Activated naive CD8-positive, alpha-beta T cell (primary cell): ENCODE results near the gene LRRC4C.
"Not testable (repeated sequence)": the region's sequence is repeated elsewhere in the genome, so short reads cannot be mapped to it uniquely, and the experiment has no call there.

ENCODE experiments used
- H3K27ac Mint-ChIP-seq: one replicate; pipeline ENCODE4 v1.8.0; 2021; ENCODE audit warnings: mixed read lengths
- H3K27me3 Mint-ChIP-seq: one replicate; pipeline ENCODE4 v1.8.0; 2021; ENCODE audit warnings: mixed read lengths
- H3K36me3 Mint-ChIP-seq: one replicate; pipeline ENCODE4 v1.8.0; 2021; ENCODE audit warnings: mixed read lengths
- H3K4me1 Mint-ChIP-seq: one replicate; pipeline ENCODE4 v1.8.0; 2021; ENCODE audit warnings: low read depth, mixed read lengths
- H3K4me3 Mint-ChIP-seq: one replicate; pipeline ENCODE4 v1.8.0; 2021; ENCODE audit warnings: mild to moderate bottlenecking, mixed read lengths
- H3K9me3 Mint-ChIP-seq: one replicate; pipeline ENCODE4 v1.8.0; 2021; ENCODE audit warnings: low read depth, mixed read lengths

Gene LRRC4C

DNA sequence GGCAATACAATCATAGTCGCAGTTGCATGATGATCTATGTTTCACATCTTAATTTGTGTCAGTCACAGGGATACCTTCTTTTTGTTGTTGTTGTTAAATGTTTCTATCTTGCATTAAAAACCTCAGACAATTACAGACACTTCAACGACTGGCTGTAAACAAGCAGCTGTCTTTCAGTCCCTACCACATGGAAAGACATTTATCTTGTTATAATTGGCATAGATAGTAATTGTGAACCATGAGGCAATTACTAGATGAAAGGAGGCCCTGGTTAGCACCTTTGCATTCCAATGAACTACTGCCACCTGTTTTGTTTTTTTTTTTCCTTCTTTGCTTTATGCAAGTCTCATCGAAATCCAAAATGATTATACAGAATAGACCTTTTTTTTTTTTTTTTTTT is 416.8 kb downstream of the LRRC4C start:
- Mint-ChIP-seq H3K9me3 (peaks cover 25% of the 10 kb centered on the region), H3K27ac (no peak overlapping the region), H3K4me3 (no peak overlapping the region), H3K4me1 (no peaks in the 10 kb centered on the region), H3K27me3 (no peaks in the 10 kb centered on the region), H3K36me3 (no peaks in the 10 kb centered on the region)

DNA sequence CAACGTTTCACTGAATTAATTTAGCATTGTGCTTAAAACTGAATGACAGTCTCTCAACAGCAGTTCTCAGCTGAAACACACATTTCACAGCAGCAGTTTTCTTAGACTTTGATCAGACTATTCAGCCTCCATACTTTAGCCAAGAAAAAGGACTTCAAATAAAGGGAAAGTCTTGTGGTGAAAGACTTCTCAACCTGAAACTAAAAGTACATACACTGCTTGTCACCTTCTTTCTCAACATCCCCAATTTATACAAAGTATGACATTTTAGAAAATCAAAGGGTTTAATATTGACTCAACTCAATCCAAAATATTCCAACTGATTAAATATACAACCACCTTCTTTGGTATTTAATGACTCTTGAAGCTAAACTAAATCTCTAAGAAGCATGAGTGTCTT is 419.0 kb downstream of the LRRC4C start:
- H3K27ac Mint-ChIP-seq = no peak overlapping the region
- no peaks in the 10 kb centered on the region for H3K36me3 Mint-ChIP-seq
- H3K4me3 Mint-ChIP-seq = no peak overlapping the region
- no peaks in the 10 kb centered on the region for H3K27me3 Mint-ChIP-seq
- H3K9me3 Mint-ChIP-seq = peaks cover 18% of the 10 kb centered on the region
- no peaks in the 10 kb centered on the region for H3K4me1 Mint-ChIP-seq

DNA sequence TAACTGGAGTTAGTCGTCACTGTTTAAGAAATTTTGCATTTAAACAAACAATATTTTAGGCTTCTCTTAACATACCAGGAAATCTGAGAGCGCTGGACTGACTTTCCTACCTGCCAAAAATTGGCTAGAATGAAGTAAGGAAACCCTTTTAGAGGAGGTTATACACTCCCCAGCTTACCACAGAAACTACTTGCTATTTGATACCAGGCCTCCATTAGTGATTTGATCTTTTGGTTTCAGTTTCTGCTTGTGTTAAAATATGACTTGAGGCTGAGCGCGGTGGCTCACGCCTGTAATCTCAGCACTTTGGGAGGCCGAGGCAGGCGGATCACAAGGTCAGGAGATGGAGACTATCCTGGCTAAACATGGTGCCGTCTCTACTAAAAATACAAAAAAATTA is 419.9 kb downstream of the LRRC4C start:
- no peaks in the 10 kb centered on the region for H3K36me3 Mint-ChIP-seq
- no peak overlapping the region for H3K27ac Mint-ChIP-seq
- H3K27me3 Mint-ChIP-seq = no peaks in the 10 kb centered on the region
- H3K9me3 Mint-ChIP-seq = peaks cover 21% of the 10 kb centered on the region
- H3K4me3 Mint-ChIP-seq = no peak overlapping the region
- H3K4me1 Mint-ChIP-seq = no peaks in the 10 kb centered on the region

DNA sequence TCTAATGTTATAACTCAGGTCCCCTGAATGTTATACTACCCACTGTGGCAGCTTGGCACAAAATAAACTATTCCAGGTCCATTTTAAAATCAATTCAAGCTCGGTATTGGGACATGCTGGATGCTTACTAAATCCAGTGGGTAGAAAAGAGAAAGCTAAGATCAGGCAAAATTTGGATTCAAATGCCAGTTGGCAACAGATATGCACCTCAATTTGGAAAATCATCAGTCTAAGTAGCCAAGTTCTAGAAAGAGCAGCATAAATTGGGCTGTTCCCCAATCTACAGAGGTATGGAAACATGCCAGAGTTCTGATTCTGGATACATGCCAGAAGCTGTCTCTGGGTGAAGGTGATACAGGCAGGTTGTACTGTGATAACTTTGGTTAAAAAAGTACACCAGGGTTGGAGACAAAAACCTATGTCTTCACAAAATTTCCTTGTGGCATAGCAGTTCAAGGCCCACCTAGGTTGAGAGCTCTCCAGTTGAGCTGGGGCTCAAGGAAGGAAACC is 427.8 kb downstream of the LRRC4C start:
- H3K9me3 Mint-ChIP-seq = peaks cover 6% of the 10 kb centered on the region
- no peaks in the 10 kb centered on the region for H3K36me3 Mint-ChIP-seq
- no peak overlapping the region for H3K27ac Mint-ChIP-seq
- H3K4me3 Mint-ChIP-seq = no peak overlapping the region
- no peaks in the 10 kb centered on the region for H3K27me3 Mint-ChIP-seq
- H3K4me1 Mint-ChIP-seq = no peaks in the 10 kb centered on the region

DNA sequence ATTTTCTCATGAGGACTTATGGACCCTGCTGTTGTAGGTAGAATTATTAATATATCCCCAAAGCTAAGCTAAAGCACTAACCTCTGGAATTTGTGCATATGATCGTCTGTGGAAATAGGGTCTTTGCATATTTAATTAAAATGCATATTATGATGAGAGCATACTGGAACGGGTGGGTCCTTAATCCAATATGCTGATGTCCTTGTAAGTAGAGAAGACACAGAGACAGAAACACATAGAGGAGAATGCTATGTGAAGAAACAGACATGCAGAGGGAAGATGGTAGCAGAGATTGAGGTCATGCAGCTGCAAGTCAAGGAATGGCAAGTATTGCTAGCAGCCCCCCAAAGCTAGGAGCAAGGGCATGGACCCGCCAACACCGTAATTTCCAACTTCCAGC is 439.2 kb downstream of the LRRC4C start:
- no peak overlapping the region for H3K27ac Mint-ChIP-seq
- no peaks in the 10 kb centered on the region for H3K27me3 Mint-ChIP-seq
- peaks cover 10% of the 10 kb centered on the region for H3K9me3 Mint-ChIP-seq
- H3K36me3 Mint-ChIP-seq = no peaks in the 10 kb centered on the region
- H3K4me1 Mint-ChIP-seq = no peaks in the 10 kb centered on the region
- no peak overlapping the region for H3K4me3 Mint-ChIP-seq

DNA sequence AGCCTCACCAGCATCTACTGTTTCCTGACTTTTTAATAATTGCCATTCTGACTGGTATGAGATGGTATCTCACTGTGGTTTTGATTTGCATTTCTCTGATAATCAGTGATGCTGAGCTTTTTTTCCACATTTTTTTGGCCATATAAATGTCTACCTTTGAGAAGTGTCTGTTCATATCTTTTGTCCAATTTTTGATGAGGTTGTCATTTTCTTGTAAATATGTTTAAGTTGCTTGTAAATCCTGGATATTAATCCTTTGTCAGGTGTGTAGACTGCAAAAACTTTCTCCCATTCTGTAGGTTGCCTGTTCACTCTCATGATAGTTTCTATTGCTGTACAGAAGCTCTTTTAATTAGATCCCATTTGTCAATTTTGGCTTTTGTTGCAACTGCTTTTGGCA is 439.8 kb downstream of the LRRC4C start:
- not testable (repeated sequence) for H3K36me3 Mint-ChIP-seq, H3K9me3 Mint-ChIP-seq, H3K4me1 Mint-ChIP-seq, H3K27ac Mint-ChIP-seq, H3K27me3 Mint-ChIP-seq, H3K4me3 Mint-ChIP-seq

DNA sequence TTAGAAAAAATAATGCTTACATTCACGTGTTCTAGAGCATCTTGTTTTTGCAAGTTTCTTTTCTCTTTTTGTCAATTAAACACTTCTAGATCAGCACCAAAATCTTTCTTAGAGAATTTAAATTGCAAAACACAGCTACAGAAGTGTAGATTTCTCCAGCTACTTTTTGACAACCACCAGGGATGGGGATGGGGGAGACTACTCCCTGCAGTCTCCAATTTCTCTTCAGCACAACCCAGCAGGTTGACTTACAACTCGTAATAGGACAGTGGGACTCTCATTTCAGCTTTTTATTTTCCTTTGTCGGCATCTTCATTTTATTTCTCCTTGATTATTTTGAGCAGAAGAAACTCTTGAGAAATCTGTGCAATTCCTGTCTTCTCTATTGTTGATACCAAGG is 441.2 kb downstream of the LRRC4C start:
- H3K36me3 Mint-ChIP-seq = no peaks in the 10 kb centered on the region
- no peak overlapping the region for H3K27ac Mint-ChIP-seq
- peaks cover 10% of the 10 kb centered on the region for H3K9me3 Mint-ChIP-seq
- no peaks in the 10 kb centered on the region for H3K27me3 Mint-ChIP-seq
- no peak overlapping the region for H3K4me3 Mint-ChIP-seq
- H3K4me1 Mint-ChIP-seq = no peaks in the 10 kb centered on the region

DNA sequence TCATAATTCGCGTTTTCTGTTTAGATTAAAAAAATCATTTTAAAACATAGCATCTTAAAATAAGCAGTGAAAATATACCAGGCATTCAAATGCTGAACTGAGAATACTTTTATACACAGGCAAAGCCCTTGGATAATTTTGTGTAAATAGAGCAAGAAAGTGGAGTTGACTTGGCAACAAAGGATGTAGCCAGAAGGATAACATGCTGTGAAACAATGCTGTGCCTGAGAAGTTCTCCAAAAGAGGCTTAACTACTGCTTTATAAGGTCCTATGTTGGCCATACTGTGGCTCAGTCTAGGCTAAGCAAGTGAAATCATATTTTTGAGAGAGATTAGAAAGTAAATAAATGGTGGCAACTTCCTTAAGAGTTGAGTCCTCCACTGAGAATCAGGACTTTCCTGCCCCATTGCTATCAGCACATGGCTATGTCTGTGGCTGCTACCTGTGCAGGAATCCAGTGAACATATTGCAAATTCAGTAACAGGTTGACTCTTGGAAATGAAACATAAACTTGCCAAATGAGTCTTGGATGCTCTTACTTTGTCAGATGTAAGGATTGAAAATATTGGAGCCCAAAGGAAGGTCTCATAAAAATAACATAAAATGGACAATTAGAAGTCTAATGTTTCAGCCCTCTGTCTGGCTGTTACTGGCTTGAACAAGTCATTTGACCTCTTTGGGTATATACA is 448.9 kb downstream of the LRRC4C start:
- H3K36me3 Mint-ChIP-seq = no peaks in the 10 kb centered on the region
- peaks cover 26% of the 10 kb centered on the region for H3K9me3 Mint-ChIP-seq
- H3K4me1 Mint-ChIP-seq = no peaks in the 10 kb centered on the region
- H3K27me3 Mint-ChIP-seq = no peaks in the 10 kb centered on the region
- H3K27ac Mint-ChIP-seq = no peak overlapping the region
- no peak overlapping the region for H3K4me3 Mint-ChIP-seq

DNA sequence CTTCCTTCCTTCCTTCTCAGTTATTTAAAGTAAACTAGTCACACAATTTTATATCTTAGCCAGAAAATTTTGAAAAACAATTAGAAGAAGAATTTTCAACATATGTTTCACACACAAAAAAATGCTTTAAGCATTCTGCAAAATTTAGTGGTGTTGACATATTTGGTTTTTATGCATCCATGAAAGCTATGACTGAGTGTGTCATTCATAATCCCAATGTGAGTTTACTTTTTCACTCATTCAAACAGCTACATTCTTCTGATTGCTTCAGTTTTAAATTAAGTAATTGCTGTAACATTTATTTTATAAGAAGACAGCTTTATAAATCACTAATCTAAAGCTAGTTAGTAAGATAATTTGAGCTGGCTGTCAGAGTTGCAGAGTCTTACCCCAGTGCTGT is 453.5 kb downstream of the LRRC4C start:
- no peaks in the 10 kb centered on the region for H3K27me3 Mint-ChIP-seq
- H3K36me3 Mint-ChIP-seq = no peaks in the 10 kb centered on the region
- no peak overlapping the region for H3K4me3 Mint-ChIP-seq
- H3K9me3 Mint-ChIP-seq = peaks cover 19% of the 10 kb centered on the region
- no peaks in the 10 kb centered on the region for H3K4me1 Mint-ChIP-seq
- no peak overlapping the region for H3K27ac Mint-ChIP-seq

DNA sequence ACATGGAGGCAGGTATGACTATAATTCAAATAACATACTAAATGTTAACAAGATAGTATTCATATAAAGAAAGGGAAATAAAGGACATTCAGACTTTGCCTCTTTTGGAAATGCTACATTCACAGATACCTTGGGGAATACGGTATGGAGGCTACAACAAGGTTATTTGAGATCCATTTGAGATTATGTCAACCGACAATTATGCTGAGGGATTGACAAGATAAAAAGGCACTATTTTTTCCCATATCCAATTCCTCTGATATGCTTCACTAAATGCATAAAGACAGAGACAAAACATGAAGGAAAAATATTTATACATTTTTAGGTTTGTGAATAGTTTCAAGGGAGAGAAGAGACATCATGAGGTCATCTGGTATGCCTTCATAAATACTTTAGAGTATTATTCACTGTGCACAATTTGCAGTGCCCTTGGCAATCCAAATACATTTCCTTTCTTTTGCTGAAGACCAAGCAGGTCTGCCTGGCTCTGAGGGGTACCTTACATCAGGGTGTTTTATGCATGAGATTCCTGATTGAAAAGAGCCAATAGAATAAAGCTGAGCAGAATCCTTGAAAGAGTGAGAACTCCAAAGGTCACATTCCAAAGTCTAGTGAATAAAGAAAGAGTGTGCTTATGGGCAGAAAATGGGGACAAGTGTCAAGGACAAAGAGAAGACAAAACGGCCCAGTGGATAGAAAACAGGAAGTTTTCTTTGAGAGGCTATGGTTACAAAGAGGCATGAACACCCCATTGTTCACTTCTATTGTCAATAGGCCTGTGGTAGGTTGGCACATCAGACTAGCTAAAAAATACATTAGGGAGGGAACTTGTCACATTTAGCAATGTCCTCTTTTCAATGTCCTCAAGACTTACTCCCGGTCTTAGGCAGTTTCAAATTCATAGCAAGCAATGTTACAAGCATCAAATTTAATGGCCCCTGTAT is 455.8 kb downstream of the LRRC4C start:
- H3K4me3 Mint-ChIP-seq = no peak overlapping the region
- H3K36me3 Mint-ChIP-seq = no peaks in the 10 kb centered on the region
- no peaks in the 10 kb centered on the region for H3K27me3 Mint-ChIP-seq
- no peaks in the 10 kb centered on the region for H3K4me1 Mint-ChIP-seq
- no peak overlapping the region for H3K27ac Mint-ChIP-seq
- H3K9me3 Mint-ChIP-seq = peaks cover 23% of the 10 kb centered on the region

DNA sequence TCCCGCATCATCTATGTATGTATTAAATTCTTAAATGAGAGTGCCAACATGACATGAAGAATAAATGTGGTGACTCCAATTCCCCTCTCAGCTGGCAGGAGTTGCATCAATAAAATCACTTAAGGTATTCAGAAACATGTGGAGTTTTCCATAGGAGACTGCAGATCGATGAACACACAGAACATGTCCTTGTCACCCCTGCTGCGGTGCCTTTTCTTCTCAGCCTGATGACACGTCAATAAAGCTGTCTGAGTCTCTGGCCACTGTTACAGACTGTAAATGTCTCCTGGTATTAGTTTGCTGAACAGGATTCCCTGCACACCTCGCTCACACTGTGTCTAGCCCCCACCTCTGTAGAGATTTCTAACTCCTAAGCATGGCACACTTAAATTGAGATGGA is 460.5 kb downstream of the LRRC4C start:
- H3K27ac Mint-ChIP-seq = no peak overlapping the region
- H3K36me3 Mint-ChIP-seq = no peaks in the 10 kb centered on the region
- no peaks in the 10 kb centered on the region for H3K4me1 Mint-ChIP-seq
- no peak overlapping the region for H3K4me3 Mint-ChIP-seq
- peaks cover 20% of the 10 kb centered on the region for H3K9me3 Mint-ChIP-seq
- H3K27me3 Mint-ChIP-seq = no peaks in the 10 kb centered on the region

DNA sequence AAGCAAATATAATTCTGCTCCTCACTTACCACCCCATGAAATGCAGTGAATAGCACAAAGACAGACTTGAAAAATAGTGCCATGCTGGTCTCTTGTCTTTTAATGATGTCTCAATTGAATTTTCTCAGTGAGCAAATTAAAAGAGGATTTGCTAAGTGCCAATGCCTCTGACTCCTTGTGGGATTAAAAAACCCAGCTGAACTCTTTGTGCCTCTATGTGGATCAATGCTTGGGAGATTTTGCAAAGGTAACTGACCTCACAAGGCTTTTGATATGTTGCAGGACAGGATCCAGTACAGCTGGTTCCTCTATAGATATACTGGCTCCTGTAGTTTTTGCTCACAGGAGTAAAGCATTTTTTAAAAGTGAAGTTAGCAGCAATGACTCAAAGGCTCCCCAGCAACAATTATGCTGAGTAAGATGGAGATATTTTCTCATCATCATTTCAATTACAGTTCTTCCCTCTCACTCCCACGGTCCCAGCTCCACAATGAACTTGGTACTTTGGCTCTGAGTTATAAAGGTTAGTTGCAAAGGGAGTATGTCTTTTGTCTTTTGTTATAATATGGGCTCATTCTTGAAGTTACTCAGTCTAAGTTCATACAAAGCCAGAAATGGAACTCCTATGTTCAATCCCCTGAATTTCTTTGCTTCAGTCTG is 471.5 kb downstream of the LRRC4C start:
- Mint-ChIP-seq H3K4me1 (no peaks in the 10 kb centered on the region), H3K4me3 (no peak overlapping the region), H3K27me3 (no peaks in the 10 kb centered on the region), H3K27ac (no peak overlapping the region), H3K36me3 (no peaks in the 10 kb centered on the region), H3K9me3 (peaks cover 19% of the 10 kb centered on the region)

DNA sequence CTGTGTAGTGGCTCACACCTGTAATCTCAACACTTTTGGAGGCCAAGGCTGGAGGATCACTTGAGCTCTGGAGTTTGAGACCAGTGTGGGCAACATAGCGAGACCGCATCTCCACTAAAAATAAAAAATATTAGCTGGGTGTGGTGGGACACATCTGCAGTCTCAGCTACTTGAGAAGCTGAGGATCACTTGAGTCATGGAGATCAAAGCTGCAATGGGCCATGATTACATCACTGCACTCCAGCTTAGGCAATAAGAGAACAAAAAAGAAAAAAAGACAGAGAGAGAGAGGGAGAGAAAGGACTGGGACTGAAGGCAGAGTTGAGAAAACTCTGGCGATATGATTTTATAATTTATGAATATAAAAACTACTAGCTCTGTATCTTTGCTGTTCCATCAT is 473.1 kb downstream of the LRRC4C start:
- no peaks in the 10 kb centered on the region for H3K4me1 Mint-ChIP-seq
- peaks cover 22% of the 10 kb centered on the region for H3K9me3 Mint-ChIP-seq
- H3K36me3 Mint-ChIP-seq = no peaks in the 10 kb centered on the region
- no peak overlapping the region for H3K4me3 Mint-ChIP-seq
- no peak overlapping the region for H3K27ac Mint-ChIP-seq
- no peaks in the 10 kb centered on the region for H3K27me3 Mint-ChIP-seq

DNA sequence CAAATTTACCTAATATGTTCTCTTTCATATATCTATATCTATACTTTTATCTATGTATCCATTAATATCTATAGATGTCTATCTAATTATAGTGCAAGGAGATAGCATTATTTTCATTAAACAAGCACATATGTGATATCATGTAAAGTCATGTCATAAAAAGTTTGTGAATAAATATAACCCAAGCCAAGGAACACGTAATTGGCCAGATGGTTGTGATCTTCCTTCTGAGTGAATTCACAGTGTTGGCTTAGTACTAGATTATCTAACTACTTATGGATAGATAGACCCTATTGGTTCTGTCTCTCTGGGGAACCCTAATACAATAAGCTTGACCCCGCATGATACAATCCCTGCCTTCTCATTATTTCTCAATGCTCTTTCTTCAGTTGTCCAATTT is 484.4 kb downstream of the LRRC4C start:
- H3K9me3 Mint-ChIP-seq = peaks cover 21% of the 10 kb centered on the region
- H3K4me3 Mint-ChIP-seq = no peak overlapping the region
- H3K27ac Mint-ChIP-seq = no peak overlapping the region
- no peaks in the 10 kb centered on the region for H3K36me3 Mint-ChIP-seq
- H3K27me3 Mint-ChIP-seq = no peaks in the 10 kb centered on the region
- no peaks in the 10 kb centered on the region for H3K4me1 Mint-ChIP-seq

DNA sequence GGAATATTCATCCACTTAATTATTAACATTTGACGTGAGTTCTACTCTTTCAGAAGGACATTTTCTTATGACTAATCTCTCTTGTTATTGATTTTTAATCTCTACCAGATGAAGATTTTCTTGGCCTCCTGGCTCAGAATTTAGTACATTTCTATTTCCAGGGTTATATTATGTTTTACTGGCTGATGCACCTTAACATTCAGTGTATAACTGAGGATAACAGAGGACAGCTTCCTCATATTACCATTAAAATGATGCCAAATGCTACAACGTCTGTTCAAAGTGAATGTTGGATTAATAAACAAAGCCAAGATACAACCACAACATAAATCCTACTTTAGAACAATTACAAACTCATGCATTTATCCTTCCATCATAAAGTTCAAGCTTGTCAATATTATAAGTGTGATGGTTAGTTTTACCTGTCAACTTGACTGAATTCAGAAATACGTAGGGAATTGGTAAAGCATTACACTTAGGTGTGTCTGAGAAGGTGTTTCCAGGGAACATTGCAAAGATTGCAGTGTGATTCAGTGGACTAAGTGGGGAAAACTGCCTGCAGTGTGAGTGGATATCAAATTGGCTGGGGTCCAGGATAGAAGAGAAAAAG is 485.2 kb downstream of the LRRC4C start:
- Mint-ChIP-seq H3K27ac (no peak overlapping the region), H3K4me1 (no peaks in the 10 kb centered on the region), H3K27me3 (no peaks in the 10 kb centered on the region), H3K4me3 (no peak overlapping the region), H3K36me3 (no peaks in the 10 kb centered on the region), H3K9me3 (peaks cover 21% of the 10 kb centered on the region)
